NCI-H1930 (cell line): Measurements from ENCODE around the gene MYO18B.

Source experiments
- DNase-seq, 2 experiments: peaks; one replicate each; lab custom pipeline; 2025; lab: John Stamatoyannopoulos, UW

The MYO18B gene

GRCh38 chr22:25852223-25852622 lies 110.2 kb downstream of the MYO18B start:
- DNase-seq: no peak

- DNase-seq: no peak
Observed at GRCh38 chr22:25853078-25853477, 111.1 kb downstream of the MYO18B start.

GRCh38 chr22:25853501-25854284 lies 111.7 kb downstream of the MYO18B start:
- peak in 1 of 2 experiments; percentile 31 for DNase-seq

GRCh38 chr22:25869771-25870170 lies 127.8 kb downstream of the MYO18B start:
- DNase-seq: no peak

- DNase-seq: no peak
Observed at GRCh38 chr22:25874327-25874726, 132.3 kb downstream of the MYO18B start.

GRCh38 chr22:25875461-25875860 lies 133.5 kb downstream of the MYO18B start:
- no peak for DNase-seq

GRCh38 chr22:25876871-25877270 lies 134.9 kb downstream of the MYO18B start:
- no peak for DNase-seq

GRCh38 chr22:25878933-25879332 lies 136.9 kb downstream of the MYO18B start:
- DNase-seq: peak in 1 of 2 experiments; percentile 14

GRCh38 chr22:25880524-25880923 lies 138.5 kb downstream of the MYO18B start:
- DNase-seq: no peak

- DNase-seq: no peak
Observed at GRCh38 chr22:25881210-25881755, 139.3 kb downstream of the MYO18B start.

GRCh38 chr22:25882360-25882759 lies 140.4 kb downstream of the MYO18B start:
- no peak for DNase-seq

- DNase-seq: no peak
Observed at GRCh38 chr22:25883482-25884033, 141.6 kb downstream of the MYO18B start.

GRCh38 chr22:25884121-25884520 lies 142.1 kb downstream of the MYO18B start:
- DNase-seq: no peak

GRCh38 chr22:25888399-25889054 lies 146.5 kb downstream of the MYO18B start:
- DNase-seq: no peak

GRCh38 chr22:25890651-25891050 lies 148.7 kb downstream of the MYO18B start:
- no peak for DNase-seq

GRCh38 chr22:25892678-25893077 lies 150.7 kb downstream of the MYO18B start:
- DNase-seq: no peak

- DNase-seq: no peak
Observed at GRCh38 chr22:25895678-25896077, 153.7 kb downstream of the MYO18B start.

GRCh38 chr22:25896098-25896497 lies 154.1 kb downstream of the MYO18B start:
- DNase-seq: peak in 1 of 2 experiments; percentile 27

- no peak for DNase-seq
Observed at GRCh38 chr22:25896592-25896991, 154.6 kb downstream of the MYO18B start.

GRCh38 chr22:25898707-25899365 lies 156.8 kb downstream of the MYO18B start:
- no peak for DNase-seq

- no peak for DNase-seq
Observed at GRCh38 chr22:25899566-25899965, 157.6 kb downstream of the MYO18B start.

- DNase-seq: no peak
Observed at GRCh38 chr22:25900390-25900789, 158.4 kb downstream of the MYO18B start.
